HEK293 (cell line): ENCODE measurements around the gene GAS5.
A peak's percentile ranks its signal among the peaks of the same experiment; 100 is the strongest.

ENCODE experiments used
- AEBP2 ChIP-seq: fragments of 450-650 bp; formaldehyde crosslinking; IDR thresholded peaks from 2 replicates; pipeline ENCODE4 v1.5.1; 2016; ENCODE audit warnings: missing biosample characterization, missing genetic modification characterization, borderline replicate concordance
- GLIS1 ChIP-seq: fragments of 450-650 bp; formaldehyde crosslinking; IDR thresholded peaks from 2 replicates; pipeline ENCODE4 v1.5.1; 2016; ENCODE audit warnings: missing biosample characterization, missing genetic modification characterization
- KLF16 ChIP-seq: fragments of 450-650 bp; formaldehyde crosslinking; IDR thresholded peaks from 2 replicates; pipeline ENCODE4 v1.5.1; 2017; ENCODE audit warnings: missing biosample characterization, missing genetic modification characterization
- PATZ1 ChIP-seq: fragments of 450-650 bp; formaldehyde crosslinking; IDR thresholded peaks from 2 replicates; pipeline ENCODE4 v1.5.1; 2016; ENCODE audit warnings: missing biosample characterization, missing genetic modification characterization
- PRDM1 ChIP-seq: fragments of 450-650 bp; formaldehyde crosslinking; IDR thresholded peaks from 2 replicates; pipeline ENCODE4; 2016; ENCODE audit warnings: missing biosample characterization, missing genetic modification characterization
- PRDM2 ChIP-seq: fragments of 450-650 bp; formaldehyde crosslinking; IDR thresholded peaks from 2 replicates; pipeline ENCODE4 v1.5.1; 2016; ENCODE audit warnings: missing biosample characterization, missing genetic modification characterization, borderline replicate concordance
- SP7 ChIP-seq: fragments of 450-650 bp; formaldehyde crosslinking; IDR thresholded peaks from 2 replicates; pipeline ENCODE4 v1.5.1; 2016; ENCODE audit warnings: missing biosample characterization, missing genetic modification characterization
- ZBTB21 ChIP-seq: fragments of 450-650 bp; formaldehyde crosslinking; IDR thresholded peaks from 2 replicates; pipeline ENCODE4 v1.5.1; 2017; ENCODE audit warnings: missing biosample characterization, missing genetic modification characterization
- ZNF184 ChIP-seq: fragments of 450-650 bp; IDR thresholded peaks from 2 replicates; pipeline ENCODE4 v1.5.1; 2018; ENCODE audit warnings: missing biosample characterization, mild to moderate bottlenecking, missing genetic modification characterization
- ZNF280D ChIP-seq: fragments of 450-650 bp; formaldehyde crosslinking; IDR thresholded peaks from 2 replicates; pipeline ENCODE4 v1.5.1; 2016; ENCODE audit warnings: missing biosample characterization, missing genetic modification characterization
- ZNF366 ChIP-seq: fragments of 450-650 bp; formaldehyde crosslinking; conservative IDR thresholded peaks from 2 replicates; pipeline ENCODE4 v1.5.1; 2016; ENCODE audit warnings: missing biosample characterization, missing genetic modification characterization
- ZNF404 ChIP-seq: fragments of 450-650 bp; formaldehyde crosslinking; IDR thresholded peaks from 2 replicates; pipeline ENCODE4 v1.5.1; 2017; ENCODE audit warnings: missing biosample characterization, missing genetic modification characterization
- ZNF48 ChIP-seq: fragments of 450-650 bp; formaldehyde crosslinking; IDR thresholded peaks from 2 replicates; pipeline ENCODE4 v1.5.1; 2016; ENCODE audit warnings: missing biosample characterization, missing genetic modification characterization
- ZNF548 ChIP-seq: fragments of 450-650 bp; formaldehyde crosslinking; IDR thresholded peaks from 2 replicates; pipeline ENCODE4 v1.5.1; 2016; ENCODE audit warnings: missing biosample characterization, missing genetic modification characterization
- ZNF585B ChIP-seq: fragments of 450-650 bp; formaldehyde crosslinking; IDR thresholded peaks from 2 replicates; pipeline ENCODE4 v1.5.1; 2016; ENCODE audit warnings: missing biosample characterization, missing genetic modification characterization
- ZNF660 ChIP-seq: fragments of 450-650 bp; IDR thresholded peaks from 2 replicates; pipeline ENCODE4 v1.5.1; 2018; ENCODE audit warnings: missing biosample characterization, mild to moderate bottlenecking, missing genetic modification characterization
- TF ChIP-seq, protein P1 (sequence below): fragments of 450-650 bp; formaldehyde crosslinking; IDR thresholded peaks from 2 replicates; pipeline ENCODE4 v1.5.1; 2016; ENCODE audit warnings: missing biosample characterization, missing genetic modification characterization
- TF ChIP-seq, protein P2 (sequence below): fragments of 450-650 bp; formaldehyde crosslinking; IDR thresholded peaks from 2 replicates; pipeline ENCODE4 v1.5.0; 2017; ENCODE audit warnings: missing biosample characterization, missing genetic modification characterization, borderline replicate concordance
- TF ChIP-seq, protein P3 (sequence below): fragments of 450-650 bp; formaldehyde crosslinking; IDR thresholded peaks from 2 replicates; pipeline ENCODE4 v1.5.1; 2016; ENCODE audit warnings: missing biosample characterization, missing genetic modification characterization

The GAS5 gene

GRCh38 chr1:173868266-173869020 lies 654 bp upstream of the GAS5 start, which contains the start of gene ZBTB37 (continued):
- no peak for TF ChIP-seq ZNF280D (tag by site-specific recombination)
- TF ChIP-seq, protein P1, sequence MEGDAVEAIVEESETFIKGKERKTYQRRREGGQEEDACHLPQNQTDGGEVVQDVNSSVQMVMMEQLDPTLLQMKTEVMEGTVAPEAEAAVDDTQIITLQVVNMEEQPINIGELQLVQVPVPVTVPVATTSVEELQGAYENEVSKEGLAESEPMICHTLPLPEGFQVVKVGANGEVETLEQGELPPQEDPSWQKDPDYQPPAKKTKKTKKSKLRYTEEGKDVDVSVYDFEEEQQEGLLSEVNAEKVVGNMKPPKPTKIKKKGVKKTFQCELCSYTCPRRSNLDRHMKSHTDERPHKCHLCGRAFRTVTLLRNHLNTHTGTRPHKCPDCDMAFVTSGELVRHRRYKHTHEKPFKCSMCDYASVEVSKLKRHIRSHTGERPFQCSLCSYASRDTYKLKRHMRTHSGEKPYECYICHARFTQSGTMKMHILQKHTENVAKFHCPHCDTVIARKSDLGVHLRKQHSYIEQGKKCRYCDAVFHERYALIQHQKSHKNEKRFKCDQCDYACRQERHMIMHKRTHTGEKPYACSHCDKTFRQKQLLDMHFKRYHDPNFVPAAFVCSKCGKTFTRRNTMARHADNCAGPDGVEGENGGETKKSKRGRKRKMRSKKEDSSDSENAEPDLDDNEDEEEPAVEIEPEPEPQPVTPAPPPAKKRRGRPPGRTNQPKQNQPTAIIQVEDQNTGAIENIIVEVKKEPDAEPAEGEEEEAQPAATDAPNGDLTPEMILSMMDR (tag by site-specific recombination) = no peak
- TF ChIP-seq GLIS1 (tag by site-specific recombination) = peak; percentile 91
- no peak for TF ChIP-seq ZNF404 (tag by site-specific recombination)
- TF ChIP-seq, protein P2, sequence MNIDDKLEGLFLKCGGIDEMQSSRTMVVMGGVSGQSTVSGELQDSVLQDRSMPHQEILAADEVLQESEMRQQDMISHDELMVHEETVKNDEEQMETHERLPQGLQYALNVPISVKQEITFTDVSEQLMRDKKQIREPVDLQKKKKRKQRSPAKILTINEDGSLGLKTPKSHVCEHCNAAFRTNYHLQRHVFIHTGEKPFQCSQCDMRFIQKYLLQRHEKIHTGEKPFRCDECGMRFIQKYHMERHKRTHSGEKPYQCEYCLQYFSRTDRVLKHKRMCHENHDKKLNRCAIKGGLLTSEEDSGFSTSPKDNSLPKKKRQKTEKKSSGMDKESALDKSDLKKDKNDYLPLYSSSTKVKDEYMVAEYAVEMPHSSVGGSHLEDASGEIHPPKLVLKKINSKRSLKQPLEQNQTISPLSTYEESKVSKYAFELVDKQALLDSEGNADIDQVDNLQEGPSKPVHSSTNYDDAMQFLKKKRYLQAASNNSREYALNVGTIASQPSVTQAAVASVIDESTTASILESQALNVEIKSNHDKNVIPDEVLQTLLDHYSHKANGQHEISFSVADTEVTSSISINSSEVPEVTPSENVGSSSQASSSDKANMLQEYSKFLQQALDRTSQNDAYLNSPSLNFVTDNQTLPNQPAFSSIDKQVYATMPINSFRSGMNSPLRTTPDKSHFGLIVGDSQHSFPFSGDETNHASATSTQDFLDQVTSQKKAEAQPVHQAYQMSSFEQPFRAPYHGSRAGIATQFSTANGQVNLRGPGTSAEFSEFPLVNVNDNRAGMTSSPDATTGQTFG (tag by site-specific recombination) = no peak
- TF ChIP-seq PATZ1 = peak; percentile 99
- TF ChIP-seq ZNF585B (tag by site-specific recombination) = 0 out of 2 replicates have a peak, but pooled peaks have one; percentile 10
- TF ChIP-seq KLF16 (tag by site-specific recombination) = peak; percentile 97
- TF ChIP-seq ZNF366 = no peak
- TF ChIP-seq ZNF48 (tag by site-specific recombination) = no peak
- TF ChIP-seq ZBTB21 = no peak
- no peak for TF ChIP-seq PRDM2 (tag by site-specific recombination)
- TF ChIP-seq ZNF660 (tag by site-specific recombination) = 0 out of 2 replicates have a peak, but pooled peaks have one; percentile 59
- peak; percentile 49; the same call in 1 of the 2 replicates for TF ChIP-seq ZNF184 (tag by site-specific recombination)
- no peak for TF ChIP-seq AEBP2
- TF ChIP-seq SP7 (tag by site-specific recombination) = peak; percentile 72
- TF ChIP-seq ZNF548 = no peak
- peak; percentile 67 for TF ChIP-seq PRDM1 (tag by site-specific recombination)
- TF ChIP-seq, protein P3, sequence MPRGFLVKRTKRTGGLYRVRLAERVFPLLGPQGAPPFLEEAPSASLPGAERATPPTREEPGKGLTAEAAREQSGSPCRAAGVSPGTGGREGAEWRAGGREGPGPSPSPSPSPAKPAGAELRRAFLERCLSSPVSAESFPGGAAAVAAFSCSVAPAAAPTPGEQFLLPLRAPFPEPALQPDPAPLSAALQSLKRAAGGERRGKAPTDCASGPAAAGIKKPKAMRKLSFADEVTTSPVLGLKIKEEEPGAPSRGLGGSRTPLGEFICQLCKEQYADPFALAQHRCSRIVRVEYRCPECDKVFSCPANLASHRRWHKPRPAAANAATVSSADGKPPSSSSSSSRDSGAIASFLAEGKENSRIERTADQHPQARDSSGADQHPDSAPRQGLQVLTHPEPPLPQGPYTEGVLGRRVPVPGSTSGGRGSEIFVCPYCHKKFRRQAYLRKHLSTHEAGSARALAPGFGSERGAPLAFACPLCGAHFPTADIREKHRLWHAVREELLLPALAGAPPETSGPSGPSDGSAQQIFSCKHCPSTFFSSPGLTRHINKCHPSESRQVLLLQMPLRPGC (tag by site-specific recombination) = peak; percentile 47; the same call in 1 of the 2 replicates
